H1 (cell line): ENCODE data around the gene HIVEP2. TPM values are rescaled to one million over a fixed set of nuclear protein-coding genes. Genes with fewer than 3 reads are reported as not detected.

ENCODE experiments used
- CTCF ChIA-PET: fragments of 300-600 bp; sonication (Branson Sonifier 250); formaldehyde crosslinking; loops from one replicate; lab custom pipeline; 2021; ENCODE audit not compliant: partially characterized antibody; lab: Charles Lee
- POLR2A ChIA-PET: fragments of 300-600 bp; sonication (Branson Sonifier 250); formaldehyde crosslinking; loops from one replicate; lab custom pipeline; 2021; ENCODE audit warnings: inconsistent platforms; ENCODE audit not compliant: partially characterized antibody; lab: Charles Lee
- DNase-seq, 2 experiments: peaks; one replicate each; pipeline versions ENCODE4 v3.0.0 to v3.0.0-alpha.2; 2010 to 2022; ENCODE audit warnings: low spot score in 2 of 2, low read depth in 1 of 2, mixed read lengths in 1 of 2
- FAIRE-seq: peaks from 2 replicates; lab custom pipeline; 2011; peaks lifted over from hg19 to GRCh38; lab: Jason Lieb, UNC
- H2AFZ ChIP-seq: 2 replicates; pipeline ENCODE4 v1.8.1; 2012; ENCODE audit warnings: low read length, inconsistent platforms
- H2AK5ac ChIP-seq: 2 replicates; pipeline ENCODE4 v1.6.1; 2013; ENCODE audit warnings: low read depth, low read length
- H2BK120ac ChIP-seq: replicated peaks from 2 replicates; pipeline ENCODE3; 2013; ENCODE audit warnings: low read depth, low read length, inconsistent platforms
- H2BK12ac ChIP-seq: 2 replicates; pipeline ENCODE4 v1.6.1; 2013; ENCODE audit warnings: low read depth, low read length
- H2BK15ac ChIP-seq: 2 replicates; pipeline ENCODE4 v1.6.1; 2013; ENCODE audit warnings: low read length
- H2BK20ac ChIP-seq: 2 replicates; pipeline ENCODE4 v1.6.1; 2013; ENCODE audit warnings: low read length
- H2BK5ac ChIP-seq: 2 replicates; pipeline ENCODE4 v1.6.1; 2013; ENCODE audit warnings: low read depth, low read length
- H3K14ac ChIP-seq: 2 replicates; pipeline ENCODE4 v1.6.1; 2013; ENCODE audit warnings: inconsistent platforms; ENCODE audit not compliant: insufficient read length
- H3K18ac ChIP-seq: 2 replicates; pipeline ENCODE4 v1.6.1; 2013; ENCODE audit warnings: low read length; ENCODE audit errors: extremely low read depth
- H3K23ac ChIP-seq: 2 replicates; pipeline ENCODE4 v1.6.1; 2013; ENCODE audit warnings: inconsistent platforms; ENCODE audit not compliant: insufficient read length
- H3K23me2 ChIP-seq: 2 replicates; pipeline ENCODE4 v1.6.1; 2013; ENCODE audit warnings: low read depth, low read length
- H3K27ac ChIP-seq: 2 replicates; pipeline ENCODE4 v1.6.1; 2011; ENCODE audit warnings: low read depth, low read length, inconsistent platforms
- H3K27me3 ChIP-seq, 4 experiments: replicated peaks in 1 of 4; 1 replicate in 1 of 4; 2 replicates in 3 of 4; pipeline versions ENCODE4 v1.6.1 to v1.8.1; 2011 to 2013; ENCODE audit warnings: low read length in 3 of 4, mild to moderate bottlenecking in 3 of 4, inconsistent platforms in 2 of 4, mixed read lengths in 2 of 4, moderate library complexity in 1 of 4; ENCODE audit not compliant: control insufficient read depth in 3 of 4, insufficient read depth in 3 of 4; ENCODE audit errors: extremely low read depth in 1 of 4
- H3K36me3 ChIP-seq, 4 experiments: 2 replicates each; pipeline versions ENCODE4 v1.6.1 to v1.8.1; 2011 to 2013; ENCODE audit warnings: mild to moderate bottlenecking in 4 of 4, low read length in 3 of 4, moderate library complexity in 2 of 4, control low read depth in 1 of 4, inconsistent platforms in 1 of 4; ENCODE audit not compliant: insufficient read depth in 4 of 4, control insufficient read depth in 2 of 4
- H3K4ac ChIP-seq: replicated peaks from 2 replicates; pipeline ENCODE3; 2013; ENCODE audit warnings: low read length, low read depth, mixed read lengths, inconsistent platforms; ENCODE audit not compliant: insufficient read length
- H3K4me1 ChIP-seq, 4 experiments: replicated peaks in 1 of 4; 1 replicate in 1 of 4; 2 replicates in 3 of 4; pipeline versions ENCODE4 v1.6.1 to v1.8.1; 2011 to 2013; ENCODE audit warnings: low read length in 3 of 4, inconsistent platforms in 2 of 4, mixed read lengths in 1 of 4; ENCODE audit not compliant: insufficient read depth in 4 of 4, control insufficient read depth in 3 of 4
- H3K4me2 ChIP-seq, 2 experiments: 2 replicates each; pipeline versions ENCODE4 v1.6.1 to v1.8.1; 2011 to 2013; ENCODE audit warnings: low read depth in 2 of 2, low read length in 2 of 2, control low read depth in 1 of 2, inconsistent platforms in 1 of 2, mild to moderate bottlenecking in 1 of 2; ENCODE audit not compliant: insufficient read depth in 1 of 2
- H3K4me3 ChIP-seq, 4 experiments: fragments of 200-600, 300-600 bp in 1 of 4; sonication (generic), shearing (Covaris generic), sonication (Bioruptor Twin) in 1 of 4; 2 replicates each; pipeline versions ENCODE4 v1.5.1 to v1.8.1; 2011 to 2016; ENCODE audit warnings: low read length in 4 of 4, low read depth in 3 of 4, control low read depth in 2 of 4, inconsistent platforms in 2 of 4, mild to moderate bottlenecking in 2 of 4, mixed read lengths in 1 of 4, moderate library complexity in 1 of 4; ENCODE audit not compliant: insufficient read depth in 2 of 4; ENCODE audit errors: extremely low read depth in 1 of 4
- H3K56ac ChIP-seq: replicated peaks from 2 replicates; pipeline ENCODE3; 2013; ENCODE audit warnings: low read depth, mild to moderate bottlenecking, mixed read lengths, low read length, inconsistent platforms; ENCODE audit not compliant: insufficient read length
- H3K79me1 ChIP-seq: 2 replicates; pipeline ENCODE4 v1.6.1; 2013; ENCODE audit warnings: low read depth, low read length, control low read depth
- H3K79me2 ChIP-seq, 2 experiments: 2 replicates each; pipeline versions ENCODE4 v1.6.1 to v1.8.1; 2012 to 2013; ENCODE audit warnings: low read length in 2 of 2, mild to moderate bottlenecking in 2 of 2, inconsistent platforms in 1 of 2; ENCODE audit not compliant: insufficient read depth in 2 of 2, control insufficient read depth in 1 of 2
- H3K9ac ChIP-seq, 4 experiments: replicated peaks in 1 of 4; 1 replicate in 1 of 4; 2 replicates in 3 of 4; pipeline versions ENCODE4 v1.6.1 to v1.8.1; 2011 to 2013; ENCODE audit warnings: low read depth in 3 of 4, low read length in 3 of 4, control low read depth in 2 of 4, mild to moderate bottlenecking in 2 of 4, moderate library complexity in 2 of 4, inconsistent platforms in 1 of 4; ENCODE audit errors: extremely low read depth in 1 of 4
- H3K9me3 ChIP-seq, 2 experiments: 2 replicates each; pipeline versions ENCODE4 v1.6.1 to v1.8.1; 2012 to 2013; ENCODE audit warnings: mild to moderate bottlenecking in 2 of 2, moderate library complexity in 2 of 2, control low read depth in 1 of 2, inconsistent platforms in 1 of 2, low read depth in 1 of 2, low read length in 1 of 2, mixed read lengths in 1 of 2; ENCODE audit not compliant: insufficient read depth in 2 of 2
- H4K20me1 ChIP-seq, 2 experiments: replicated peaks in 1 of 2; 2 replicates each; pipeline versions ENCODE3 to v1.8.1; 2011 to 2013; ENCODE audit warnings: inconsistent platforms in 2 of 2, low read length in 2 of 2, mild to moderate bottlenecking in 1 of 2; ENCODE audit not compliant: insufficient read depth in 2 of 2, control insufficient read depth in 1 of 2
- H4K5ac ChIP-seq: 2 replicates; pipeline ENCODE4 v1.6.1; 2013; ENCODE audit warnings: low read length, low read depth, mixed read lengths, inconsistent platforms; ENCODE audit not compliant: insufficient read length
- H4K8ac ChIP-seq: 2 replicates; pipeline ENCODE4 v1.8.0; 2013; ENCODE audit warnings: mild to moderate bottlenecking, moderate library complexity, low read length, inconsistent platforms; ENCODE audit not compliant: insufficient read depth; ENCODE audit errors: extremely low read depth
- H4K91ac ChIP-seq: replicated peaks from 2 replicates; pipeline ENCODE3; 2013; ENCODE audit warnings: low read length, mixed read lengths, inconsistent platforms; ENCODE audit not compliant: insufficient read length
- RAD21 ChIP-seq, 2 experiments: IDR thresholded peaks in 1 of 2; conservative IDR thresholded peaks in 1 of 2; 2 replicates each; pipeline ENCODE4 v1.6.1; 2011; ENCODE audit warnings: low read depth in 2 of 2, low read length in 2 of 2, improper control_type of control experiment in 1 of 2, inconsistent platforms in 1 of 2, mild to moderate bottlenecking in 1 of 2, moderate library complexity in 1 of 2
- WGBS, 2 experiments: shearing (Covaris generic) in 1 of 2; methylation state at CpG; one replicate each; pipeline versions ENCODE4 v1.1.6 to v1.1.7; 2013 to 2015; ENCODE audit warnings: low lambda C conversion rate in 2 of 2, mixed read lengths in 2 of 2, inconsistent platforms in 1 of 2, low coverage in 1 of 2, missing lambda C conversion rate in 1 of 2; ENCODE audit not compliant: insufficient replicate concordance in 2 of 2, insufficient coverage in 1 of 2, insufficient read length in 1 of 2; ENCODE audit errors: extremely low coverage in 1 of 2, missing lambda C conversion rate in 1 of 2; 5-methylcytosine and 5-hydroxymethylcytosine counted together
- polyA plus RNA-seq, 7 experiments: library from polyadenylated mRNA; depleted of rRNA in 3 of 7; stranded (reverse) in 5 of 7; unstranded in 2 of 7; fragments of >200 nt in 5 of 7; fragments of 200-250 nt in 2 of 7; gene quantifications; 1 replicate in 5 of 7; 2 replicates in 1 of 7; 4 replicates in 1 of 7; pipeline versions ENCODE4 v1.2.1 to v1.2.3, GENCODE V29; 2011 to 2013; ENCODE audit warnings: missing spikeins in 2 of 7, mixed read lengths in 2 of 7
- total RNA-seq: library from RNA; stranded (reverse); fragmentation: NEBNext Ultra II Directional; extraction: Animal tissue kit (Norgen Biotek cat#: 25700); gene quantifications from 2 replicates; pipeline ENCODE4 v1.2.1, GENCODE V29; 2021
- TF ChIP-seq, protein P1 (sequence below): IDR thresholded peaks from 2 replicates; pipeline ENCODE4 v1.6.1; 2012; ENCODE audit warnings: inconsistent platforms
- TF ChIP-seq, protein P2 (sequence below), 3 experiments: IDR thresholded peaks; 1 replicate in 2 of 3; 2 replicates in 1 of 3; pipeline versions ENCODE4 v1.5.1 to v1.6.1; 2011; ENCODE audit warnings: low read length in 3 of 3, mild to moderate bottlenecking in 3 of 3, inconsistent platforms in 2 of 3, low read depth in 1 of 3, moderate library complexity in 1 of 3; ENCODE audit not compliant: insufficient read depth in 1 of 3; ENCODE audit errors: control extremely low read depth in 1 of 3

The HIVEP2 gene
- total and polyA plus RNA-seq, 2 of the 8 experiments (the other 6 are each of a cell fraction or from before 2014, with no cell fraction given), result 2.2 to 6.1 TPM

DNA sequence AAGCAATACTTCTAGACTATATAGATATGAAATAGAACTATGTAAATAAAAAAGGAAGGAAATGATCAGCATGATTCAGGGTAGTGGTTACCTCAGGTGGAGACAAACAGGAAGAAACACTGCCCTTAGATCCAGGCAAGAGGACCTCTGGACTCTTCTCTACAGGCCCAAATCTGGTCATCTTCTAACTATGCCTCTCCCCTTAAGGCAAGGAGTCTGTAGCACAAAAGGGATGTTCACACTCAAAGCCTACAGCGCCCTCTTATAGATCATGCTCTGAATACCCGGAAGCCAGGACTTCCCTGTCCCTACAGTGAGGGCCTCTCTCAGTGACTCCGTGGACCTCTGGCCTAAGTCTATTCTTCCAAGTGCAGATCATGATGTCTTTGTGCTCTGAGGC, 30.4 kb upstream of the HIVEP2 start:
- H2AK5ac ChIP-seq, result no peak overlapping the region
- H2BK120ac ChIP-seq, result no peak overlapping the region
- H2BK12ac ChIP-seq, result no peak overlapping the region
- no peak overlapping the region for H3K27ac ChIP-seq
- no peak overlapping the region for H3K18ac ChIP-seq
- no peak overlapping the region for H3K4ac ChIP-seq
- H3K9ac ChIP-seq, result no peak overlapping the region
- POLR2A ChIA-PET, result no interaction called here
- H3K4me2 ChIP-seq, result no peak overlapping the region
- H3K4me1 ChIP-seq, result no peaks in the 10 kb centered on the region
- no peak overlapping the region for H3K56ac ChIP-seq
- H4K20me1 ChIP-seq, result no peaks in the 10 kb centered on the region
- H4K5ac ChIP-seq, result no peak overlapping the region
- no peak overlapping the region for H2BK15ac ChIP-seq
- no peak overlapping the region for H2BK5ac ChIP-seq
- H3K14ac ChIP-seq, result no peak overlapping the region
- no peak overlapping the region for H2AFZ ChIP-seq
- DNase-seq (no peak), FAIRE-seq (no peak)
- no peaks in the 10 kb centered on the region; the same call in 1 of the 2 replicates for H3K23me2 ChIP-seq
- H3K9me3 ChIP-seq, result no peaks in the 10 kb centered on the region
- no peak overlapping the region for H3K23ac ChIP-seq
- no peak overlapping the region for H3K4me3 ChIP-seq
- H3K79me2 ChIP-seq, result no peaks in the 10 kb centered on the region
- H2BK20ac ChIP-seq, result no peak overlapping the region
- no peak overlapping the region for H4K91ac ChIP-seq
- 86% methylated on average over 3 of the region's 3 CpGs; no CpG with 5 or more reads in 1 of the 2 experiments for WGBS, 2 experiments
- no peaks in the 10 kb centered on the region for H3K79me1 ChIP-seq
- H3K27me3 ChIP-seq, result no peaks in the 10 kb centered on the region
- CTCF ChIA-PET, result interaction anchor here (1.0 to 1.1 kb wide), 2 partner anchors 20 to 507 kb away, joined by 3 to 4 read pairs; no protein-coding TSS in a partner anchor
- H4K8ac ChIP-seq, result no peak overlapping the region
- H3K36me3 ChIP-seq, result no peaks in the 10 kb centered on the region
- TF ChIP-seq, protein P1, sequence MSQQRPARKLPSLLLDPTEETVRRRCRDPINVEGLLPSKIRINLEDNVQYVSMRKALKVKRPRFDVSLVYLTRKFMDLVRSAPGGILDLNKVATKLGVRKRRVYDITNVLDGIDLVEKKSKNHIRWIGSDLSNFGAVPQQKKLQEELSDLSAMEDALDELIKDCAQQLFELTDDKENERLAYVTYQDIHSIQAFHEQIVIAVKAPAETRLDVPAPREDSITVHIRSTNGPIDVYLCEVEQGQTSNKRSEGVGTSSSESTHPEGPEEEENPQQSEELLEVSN, result no peak
- TF ChIP-seq, protein P2, sequence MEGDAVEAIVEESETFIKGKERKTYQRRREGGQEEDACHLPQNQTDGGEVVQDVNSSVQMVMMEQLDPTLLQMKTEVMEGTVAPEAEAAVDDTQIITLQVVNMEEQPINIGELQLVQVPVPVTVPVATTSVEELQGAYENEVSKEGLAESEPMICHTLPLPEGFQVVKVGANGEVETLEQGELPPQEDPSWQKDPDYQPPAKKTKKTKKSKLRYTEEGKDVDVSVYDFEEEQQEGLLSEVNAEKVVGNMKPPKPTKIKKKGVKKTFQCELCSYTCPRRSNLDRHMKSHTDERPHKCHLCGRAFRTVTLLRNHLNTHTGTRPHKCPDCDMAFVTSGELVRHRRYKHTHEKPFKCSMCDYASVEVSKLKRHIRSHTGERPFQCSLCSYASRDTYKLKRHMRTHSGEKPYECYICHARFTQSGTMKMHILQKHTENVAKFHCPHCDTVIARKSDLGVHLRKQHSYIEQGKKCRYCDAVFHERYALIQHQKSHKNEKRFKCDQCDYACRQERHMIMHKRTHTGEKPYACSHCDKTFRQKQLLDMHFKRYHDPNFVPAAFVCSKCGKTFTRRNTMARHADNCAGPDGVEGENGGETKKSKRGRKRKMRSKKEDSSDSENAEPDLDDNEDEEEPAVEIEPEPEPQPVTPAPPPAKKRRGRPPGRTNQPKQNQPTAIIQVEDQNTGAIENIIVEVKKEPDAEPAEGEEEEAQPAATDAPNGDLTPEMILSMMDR (IDR thresholded peaks at IDR 0.05; ENCODE audit: control extremely low read depth in 1 of 3, insufficient read depth in 1 of 3, low read depth in 1 of 3, low read length in 3 of 3), result peak in 2 of 3 experiments; percentile 13 to 16; a peak in 2 of 4 replicates
- peak; percentile 45 to 52 for TF ChIP-seq RAD21 (IDR thresholded peaks at IDR 0.05 in 1 of 2, conservative IDR thresholded peaks at IDR 0.05 in 1 of 2; ENCODE audit: low read depth in 2 of 2, low read length in 2 of 2)
